ENCODE results near the gene MFAP5. TPM values are rescaled to one million over a fixed set of nuclear protein-coding genes. Genes with fewer than 3 reads are reported as not detected.

MFAP5 gene
- total RNA-seq, 1 experiment from 2014 or later = not detected

DNA sequence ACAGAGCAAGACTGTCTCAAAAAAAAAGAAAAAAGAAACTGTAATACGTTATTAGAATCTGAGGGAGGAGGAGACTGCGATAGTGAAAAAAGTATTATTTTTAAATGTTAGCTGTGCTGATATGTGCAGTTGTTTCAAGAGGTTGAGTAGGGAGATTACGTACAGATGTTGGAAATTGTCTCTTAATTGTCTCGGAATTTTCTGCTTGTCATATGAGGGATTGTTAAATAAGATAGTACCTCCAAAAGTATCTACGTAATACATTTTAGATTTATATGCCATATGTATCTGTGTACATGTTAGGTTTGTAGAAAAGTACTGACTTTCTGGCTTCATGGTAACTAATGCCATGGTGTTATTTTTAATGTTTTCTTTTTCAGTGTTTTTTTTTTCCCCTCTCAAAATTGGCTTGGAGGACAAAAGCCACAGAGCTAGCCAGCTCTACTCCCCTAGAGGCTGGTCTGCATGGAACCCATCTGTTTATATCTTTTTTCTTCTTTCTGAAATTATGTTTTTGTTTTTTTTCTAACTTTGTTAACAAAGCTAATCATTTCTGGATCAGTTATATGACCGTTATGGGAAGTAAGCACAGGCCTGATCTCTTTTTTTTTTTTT, 38.5 kb upstream of the MFAP5 start:
- ChIA-PET CTCF (no interaction called here), POLR2A (ENCODE audit: unreplicated experiment) (no interaction called here)
- no peak for ATAC-seq
- H2AFZ ChIP-seq (ENCODE audit: low read length) = no peak overlapping the region
- DNase-seq = no peak
- H3F3A ChIP-seq (ENCODE audit: low read length, unreplicated experiment) = no peaks in the 10 kb centered on the region
- no peaks in the 10 kb centered on the region for H3K79me2 ChIP-seq (ENCODE audit: low read length)
- no peak overlapping the region for H3K4me2 ChIP-seq (ENCODE audit: low read length)
- peaks cover 35% of the 10 kb centered on the region for H3K27me3 ChIP-seq (ENCODE audit: low read length)
- TF ChIP-seq EZH2 (IDR thresholded peaks at IDR 0.05; ENCODE audit: low read length, unreplicated experiment) (no peak), EZH2phosphoT487 (IDR thresholded peaks at IDR 0.05; ENCODE audit: borderline replicate concordance, low read length) (no peak)
- TF ChIP-seq, protein P1, sequence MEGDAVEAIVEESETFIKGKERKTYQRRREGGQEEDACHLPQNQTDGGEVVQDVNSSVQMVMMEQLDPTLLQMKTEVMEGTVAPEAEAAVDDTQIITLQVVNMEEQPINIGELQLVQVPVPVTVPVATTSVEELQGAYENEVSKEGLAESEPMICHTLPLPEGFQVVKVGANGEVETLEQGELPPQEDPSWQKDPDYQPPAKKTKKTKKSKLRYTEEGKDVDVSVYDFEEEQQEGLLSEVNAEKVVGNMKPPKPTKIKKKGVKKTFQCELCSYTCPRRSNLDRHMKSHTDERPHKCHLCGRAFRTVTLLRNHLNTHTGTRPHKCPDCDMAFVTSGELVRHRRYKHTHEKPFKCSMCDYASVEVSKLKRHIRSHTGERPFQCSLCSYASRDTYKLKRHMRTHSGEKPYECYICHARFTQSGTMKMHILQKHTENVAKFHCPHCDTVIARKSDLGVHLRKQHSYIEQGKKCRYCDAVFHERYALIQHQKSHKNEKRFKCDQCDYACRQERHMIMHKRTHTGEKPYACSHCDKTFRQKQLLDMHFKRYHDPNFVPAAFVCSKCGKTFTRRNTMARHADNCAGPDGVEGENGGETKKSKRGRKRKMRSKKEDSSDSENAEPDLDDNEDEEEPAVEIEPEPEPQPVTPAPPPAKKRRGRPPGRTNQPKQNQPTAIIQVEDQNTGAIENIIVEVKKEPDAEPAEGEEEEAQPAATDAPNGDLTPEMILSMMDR (conservative IDR thresholded peaks at IDR 0.05; ENCODE audit: low read depth, low read length) = no peak
- intact Hi-C loops (cut with micrococcal nuclease) = no loop called here
- no peaks in the 10 kb centered on the region for H3K9me3 ChIP-seq (ENCODE audit: low read length)
- H3K27ac ChIP-seq (ENCODE audit: low read length) = no peak overlapping the region
- no peaks in the 10 kb centered on the region for H4K20me1 ChIP-seq (ENCODE audit: low read length)
- no peak overlapping the region for H3K9ac ChIP-seq (ENCODE audit: low read length)
- no peaks in the 10 kb centered on the region for H3K9me2 ChIP-seq (replicated peaks; ENCODE audit: low read length)
- no peak overlapping the region for H3K4me3 ChIP-seq (ENCODE audit: low read length)
- H3K4me1 ChIP-seq (ENCODE audit: insufficient read depth, low read length) = no peaks in the 10 kb centered on the region; the same call in 1 of the 2 replicates
- no TSS peak for BruUV-seq (replicated peaks)
- no peaks in the 10 kb centered on the region for H3K36me3 ChIP-seq (ENCODE audit: low read depth, low read length)

DNA sequence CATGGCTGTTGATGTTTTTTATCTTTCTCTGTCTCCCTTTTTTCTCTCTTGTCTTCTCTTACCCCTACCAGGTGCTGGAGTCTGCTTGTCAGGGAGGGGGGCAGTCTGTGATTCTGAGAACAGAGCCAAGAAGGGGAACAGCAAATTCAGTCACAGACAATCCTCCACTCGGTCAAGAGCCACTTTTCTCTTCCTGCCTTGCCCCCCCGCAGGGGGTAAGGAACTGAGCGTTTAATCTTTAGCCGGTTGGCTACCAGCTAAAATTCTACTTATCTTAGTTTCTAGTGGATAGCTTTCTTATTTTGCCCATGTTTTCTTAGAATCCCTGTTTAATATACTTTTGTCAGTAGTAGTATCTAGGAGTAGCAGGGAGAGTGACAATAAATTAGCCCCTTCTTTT, 37.1 kb upstream of the MFAP5 start:
- ChIA-PET POLR2A (ENCODE audit: unreplicated experiment) (no interaction called here), CTCF (interaction anchor here (0.6 kb wide), 1 partner anchor 91 kb away, joined by 12 read pairs; no protein-coding TSS in a partner anchor)
- H4K20me1 ChIP-seq (ENCODE audit: low read length) = no peaks in the 10 kb centered on the region
- no peak overlapping the region for H3K27ac ChIP-seq (ENCODE audit: low read length)
- H3K27me3 ChIP-seq (ENCODE audit: low read length) = peaks cover 39% of the 10 kb centered on the region
- H3K4me2 ChIP-seq (ENCODE audit: low read length) = no peak overlapping the region
- BruUV-seq (replicated peaks) = TSS peak; percentile 30
- H3K36me3 ChIP-seq (ENCODE audit: low read depth, low read length) = no peaks in the 10 kb centered on the region
- ATAC-seq (no peak), DNase-seq (no peak)
- no peaks in the 10 kb centered on the region for H3F3A ChIP-seq (ENCODE audit: low read length, unreplicated experiment)
- intact Hi-C loops (cut with micrococcal nuclease) = no loop called here
- H3K79me2 ChIP-seq (ENCODE audit: low read length) = no peaks in the 10 kb centered on the region
- TF ChIP-seq EZH2 (IDR thresholded peaks at IDR 0.05; ENCODE audit: low read length, unreplicated experiment) (no peak), EZH2phosphoT487 (IDR thresholded peaks at IDR 0.05; ENCODE audit: borderline replicate concordance, low read length) (no peak)
- TF ChIP-seq, protein P1 (conservative IDR thresholded peaks at IDR 0.05; ENCODE audit: low read depth, low read length) = no peak
- no peak overlapping the region for H2AFZ ChIP-seq (ENCODE audit: low read length)
- no peaks in the 10 kb centered on the region; the same call in 1 of the 2 replicates for H3K4me1 ChIP-seq (ENCODE audit: insufficient read depth, low read length)
- no peaks in the 10 kb centered on the region for H3K9me2 ChIP-seq (replicated peaks; ENCODE audit: low read length)
- H3K4me3 ChIP-seq (ENCODE audit: low read length) = no peak overlapping the region
- no peak overlapping the region for H3K9ac ChIP-seq (ENCODE audit: low read length)
- H3K9me3 ChIP-seq (ENCODE audit: low read length) = no peaks in the 10 kb centered on the region

DNA sequence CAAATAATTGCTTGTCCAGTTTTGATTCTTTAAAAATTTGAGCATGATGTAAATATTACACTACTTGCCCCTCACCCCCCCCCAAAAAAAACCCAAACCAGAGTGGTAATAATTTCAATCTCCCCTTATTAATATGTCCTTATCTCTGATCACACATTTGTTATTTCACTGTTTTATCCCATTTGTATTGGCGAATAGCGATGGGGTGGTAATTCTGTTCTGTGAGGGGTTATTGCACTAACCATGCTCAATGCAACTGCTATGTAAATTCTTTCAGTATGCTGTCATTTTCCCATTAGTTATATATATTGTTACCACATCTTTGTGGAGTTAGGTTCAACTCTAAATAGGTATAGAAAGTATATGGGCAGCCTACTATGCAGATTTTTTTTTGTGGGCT, 36.3 kb upstream of the MFAP5 start:
- CTCF ChIA-PET = no interaction called here
- no peak overlapping the region for H3K9ac ChIP-seq (ENCODE audit: low read length)
- no peaks in the 10 kb centered on the region for H4K20me1 ChIP-seq (ENCODE audit: low read length)
- intact Hi-C loops (cut with micrococcal nuclease) = no loop called here
- peaks cover 39% of the 10 kb centered on the region for H3K27me3 ChIP-seq (ENCODE audit: low read length)
- H2AFZ ChIP-seq (ENCODE audit: low read length) = peak overlapping the region; percentile 72; the same call in 1 of the 2 replicates
- DNase-seq (no peak), ATAC-seq (no peak)
- H3K4me3 ChIP-seq (ENCODE audit: low read length) = peak overlapping the region; percentile 60
- no peaks in the 10 kb centered on the region for H3K79me2 ChIP-seq (ENCODE audit: low read length)
- H3K4me1 ChIP-seq (ENCODE audit: insufficient read depth, low read length) = no peaks in the 10 kb centered on the region; the same call in 1 of the 2 replicates
- TF ChIP-seq, protein P1 (conservative IDR thresholded peaks at IDR 0.05; ENCODE audit: low read depth, low read length) = no peak
- TF ChIP-seq EZH2 (IDR thresholded peaks at IDR 0.05; ENCODE audit: low read length, unreplicated experiment) (no peak), EZH2phosphoT487 (IDR thresholded peaks at IDR 0.05; ENCODE audit: borderline replicate concordance, low read length) (no peak)
- H3K9me2 ChIP-seq (replicated peaks; ENCODE audit: low read length) = no peaks in the 10 kb centered on the region
- POLR2A ChIA-PET (ENCODE audit: unreplicated experiment) = no interaction called here
- BruUV-seq (replicated peaks) = no TSS peak
- H3K4me2 ChIP-seq (ENCODE audit: low read length) = peak overlapping the region; percentile 80
- H3K36me3 ChIP-seq (ENCODE audit: low read depth, low read length) = no peaks in the 10 kb centered on the region
- H3K27ac ChIP-seq (ENCODE audit: low read length) = no peak overlapping the region
- H3F3A ChIP-seq (ENCODE audit: low read length, unreplicated experiment) = no peaks in the 10 kb centered on the region
- no peaks in the 10 kb centered on the region for H3K9me3 ChIP-seq (ENCODE audit: low read length)

Data from PC-3 (cell line).